Urinary bladder (tissue), 4 donors: ENCODE results near the gene ALAS1. TPM values are rescaled to one million over a fixed set of nuclear protein-coding genes. Genes with fewer than 3 reads are reported as not detected.

Experiments used
- DNase-seq: peaks from one replicate; pipeline ENCODE4 v3.0.0-alpha.2; 2015; ENCODE audit errors: extremely low spot score
- H3K27ac ChIP-seq: one replicate; pipeline ENCODE4 v1.5.1; 2013; ENCODE audit warnings: low read depth, mild to moderate bottlenecking, moderate library complexity
- H3K36me3 ChIP-seq: one replicate; pipeline ENCODE4 v1.6.1; 2013; ENCODE audit warnings: mild to moderate bottlenecking, moderate library complexity; ENCODE audit not compliant: insufficient read depth
- H3K4me1 ChIP-seq: one replicate; pipeline ENCODE4 v1.6.1; 2013; ENCODE audit warnings: mild to moderate bottlenecking, moderate library complexity; ENCODE audit not compliant: insufficient read depth
- H3K4me3 ChIP-seq: one replicate; pipeline ENCODE4 v1.5.1; 2013; ENCODE audit warnings: low read depth, low read length
- WGBS: extraction: QIAGEN DNeasy Blood & Tissue Kit; methylation state at CpG from one replicate; pipeline ENCODE4 v1.1.7; 2013; 5-methylcytosine and 5-hydroxymethylcytosine counted together
- polyA plus RNA-seq: library from polyadenylated mRNA; stranded (reverse); fragments of 200-250 nt; gene quantifications from one replicate; pipeline ENCODE4 v1.2.3, GENCODE V29; 2013
- total RNA-seq: library from RNA; depleted of rRNA; stranded (reverse); fragments of >200 nt; gene quantifications from one replicate; pipeline ENCODE4 v1.2.3, GENCODE V29; 2014
- donor health status: healthy with polysubstance abuse.
- donor health status: healthy.

Gene ALAS1
- total and polyA plus RNA-seq, 2 donors, result 24.1 to 56.7 TPM

DNA sequence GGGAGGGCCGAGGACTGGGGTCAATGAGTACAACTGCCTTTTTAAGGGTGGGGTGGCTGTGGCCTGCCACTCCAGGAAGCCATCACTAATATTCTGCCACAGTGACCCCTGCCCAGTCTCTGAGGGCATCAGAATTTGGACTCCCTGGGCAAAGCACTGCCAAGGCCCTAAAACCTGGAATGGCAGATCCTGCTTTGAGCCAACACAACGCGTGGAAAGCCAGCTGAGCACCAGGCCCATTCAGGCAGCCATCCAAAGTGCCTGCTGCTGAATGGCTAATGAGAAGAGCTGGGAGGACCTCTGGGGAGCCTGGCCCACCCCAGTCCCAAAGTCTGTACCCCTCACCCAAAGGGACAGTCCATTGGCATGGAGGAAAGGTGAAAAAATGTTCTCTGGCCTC lies 36.0 kb downstream of the ALAS1 start:
- Histone ChIP-seq H3K4me3 (no peak overlapping the region), H3K27ac (no peak overlapping the region), H3K4me1 (no peaks in the 10 kb centered on the region), H3K36me3 (peaks cover 2% of the 10 kb centered on the region)
- WGBS, result 76% methylated on average over 3 of the region's 3 CpGs
- DNase-seq, result no peak

DNA sequence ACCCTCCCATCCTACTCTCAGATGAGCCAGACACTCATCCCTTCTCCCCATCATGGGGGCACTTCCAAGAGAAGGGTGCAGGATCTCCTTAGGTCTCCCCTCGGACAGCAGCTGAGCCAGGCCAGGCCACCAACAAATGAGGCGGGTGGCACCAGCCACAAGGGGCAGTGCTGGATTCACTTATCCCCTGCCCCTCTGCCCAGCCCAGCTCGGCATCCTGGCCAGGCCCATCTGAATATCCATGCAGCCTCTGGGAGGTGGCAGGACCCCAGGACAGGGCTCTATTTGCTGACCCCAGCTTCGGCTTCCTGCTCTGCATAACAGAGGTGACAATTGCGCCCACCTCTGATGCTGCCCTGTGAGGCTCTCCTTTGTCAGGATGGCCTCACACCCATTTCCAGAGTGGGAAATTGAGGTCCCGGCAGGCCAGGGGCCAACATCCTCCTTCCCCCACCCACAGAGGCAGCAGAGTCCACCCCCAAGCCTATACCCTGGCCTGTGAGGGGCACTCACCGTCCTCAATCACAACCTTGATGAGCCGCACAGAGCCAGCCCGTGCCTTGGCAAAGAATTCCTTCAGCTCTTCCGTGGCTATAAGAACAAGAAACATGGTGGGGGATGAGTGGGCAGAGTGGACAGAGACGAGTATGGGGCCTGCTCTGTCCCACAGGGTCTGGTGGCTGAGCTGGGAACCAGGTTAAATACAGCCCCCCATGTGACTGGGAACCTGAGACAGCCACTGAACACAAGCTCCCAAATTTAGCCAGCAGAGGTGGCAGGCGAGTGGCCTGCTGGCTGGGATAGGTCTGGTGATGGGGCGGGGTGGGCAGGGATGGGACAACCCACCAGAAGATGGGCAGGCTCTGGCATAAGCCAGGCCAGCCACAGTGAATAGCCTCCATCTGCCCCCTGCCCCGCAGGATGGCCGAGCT lies 36.8 kb downstream of the ALAS1 start:
- no peak for DNase-seq
- 88% methylated on average over 15 of the region's 15 CpGs for WGBS
- no peak overlapping the region for H3K4me3 ChIP-seq
- H3K36me3 ChIP-seq, result no peaks in the 10 kb centered on the region
- no peaks in the 10 kb centered on the region for H3K4me1 ChIP-seq
- H3K27ac ChIP-seq, result no peak overlapping the region

DNA sequence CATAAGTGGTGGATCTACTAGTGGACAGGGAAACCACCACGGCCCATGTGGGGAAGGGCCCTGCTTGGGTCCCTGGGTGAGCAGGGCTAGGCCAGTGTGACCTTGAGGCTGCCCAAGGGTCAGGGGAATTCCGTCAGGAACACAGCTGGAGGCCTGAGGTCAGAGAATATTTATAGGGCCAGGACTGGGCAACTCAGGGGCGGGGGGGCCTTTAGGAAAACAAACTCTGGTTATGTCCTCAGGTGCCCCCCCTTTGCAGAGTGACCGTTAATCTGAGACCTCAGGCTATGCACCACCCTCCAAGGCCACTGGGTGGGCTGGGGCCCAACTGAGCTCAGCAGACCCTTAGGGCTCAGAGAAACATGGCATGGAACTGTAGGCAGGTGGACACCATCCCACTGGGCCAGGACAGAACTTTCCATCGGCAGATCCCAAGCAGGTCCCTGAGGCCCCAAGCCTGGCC lies 38.5 kb downstream of the ALAS1 start:
- no peak overlapping the region for H3K27ac ChIP-seq
- DNase-seq, result no peak
- H3K36me3 ChIP-seq, result no peaks in the 10 kb centered on the region
- 76% methylated on average over 5 of the region's 5 CpGs for WGBS
- H3K4me1 ChIP-seq, result no peaks in the 10 kb centered on the region
- H3K4me3 ChIP-seq, result no peak overlapping the region

DNA sequence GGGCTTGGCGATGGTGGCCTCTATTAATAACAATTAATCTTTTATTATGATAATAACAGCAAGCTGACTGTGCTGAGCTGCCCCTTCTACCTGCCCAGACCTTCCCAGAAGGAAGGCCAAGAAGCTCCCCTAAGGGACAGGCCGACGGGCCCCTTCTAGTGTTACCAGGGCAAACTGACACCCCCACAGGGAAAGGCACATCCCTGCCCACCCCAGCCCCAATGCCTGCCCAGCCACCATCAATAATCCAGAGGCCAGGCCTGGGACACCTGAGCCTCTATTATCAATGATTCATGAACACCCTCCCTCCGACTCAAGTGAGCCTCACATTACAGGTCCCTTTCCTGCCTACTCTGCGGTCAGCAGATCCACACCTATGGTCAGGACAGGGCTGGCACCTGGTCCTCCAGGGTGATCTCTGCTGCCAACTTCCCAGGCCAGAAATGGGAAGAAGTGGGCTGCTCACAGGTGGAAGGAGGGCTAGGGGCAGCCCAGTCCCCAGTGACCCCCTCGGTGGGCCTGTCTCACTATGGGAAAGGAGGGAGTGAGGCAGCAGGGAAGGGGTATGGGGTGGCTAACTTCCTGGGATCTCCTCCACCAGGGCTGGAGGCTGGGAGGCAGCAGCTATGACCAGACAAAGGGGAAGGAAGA lies 39.2 kb downstream of the ALAS1 start:
- Histone ChIP-seq H3K36me3 (no peaks in the 10 kb centered on the region), H3K27ac (peak overlapping the region; percentile 63), H3K4me1 (no peaks in the 10 kb centered on the region), H3K4me3 (no peak overlapping the region)
- WGBS, result 74% methylated on average over 6 of the region's 6 CpGs
- no peak for DNase-seq

DNA sequence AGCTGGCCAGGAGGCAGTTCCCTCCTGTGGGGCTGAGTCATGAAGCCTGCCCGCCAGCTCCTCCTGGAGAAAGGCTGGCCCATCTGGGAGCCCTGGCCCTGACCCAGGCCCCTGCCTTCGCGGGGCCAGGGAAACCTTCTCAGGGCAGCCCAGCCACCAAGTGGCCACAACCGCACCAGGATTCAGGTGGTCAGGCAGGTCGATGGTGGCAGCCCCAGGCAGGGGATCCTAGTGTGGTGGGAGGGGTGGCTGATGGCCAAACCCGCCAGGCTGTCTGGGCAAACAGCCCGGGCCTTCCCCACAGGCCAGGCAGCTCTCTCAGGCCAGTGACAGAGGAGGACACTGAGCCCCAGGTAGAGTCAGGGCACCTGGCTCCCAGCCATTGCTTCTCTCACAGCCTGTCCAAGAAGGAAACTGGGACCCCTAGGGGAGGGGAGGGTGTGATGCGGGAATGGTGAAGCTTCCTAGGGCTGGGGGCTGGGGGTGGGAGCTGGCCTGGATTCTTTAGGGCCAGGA lies 39.8 kb downstream of the ALAS1 start:
- Histone ChIP-seq H3K4me3 (no peak overlapping the region), H3K36me3 (no peaks in the 10 kb centered on the region), H3K27ac (peak overlapping the region; percentile 63), H3K4me1 (no peaks in the 10 kb centered on the region)
- DNase-seq, result no peak
- WGBS, result 9% methylated on average over 8 of the region's 8 CpGs

DNA sequence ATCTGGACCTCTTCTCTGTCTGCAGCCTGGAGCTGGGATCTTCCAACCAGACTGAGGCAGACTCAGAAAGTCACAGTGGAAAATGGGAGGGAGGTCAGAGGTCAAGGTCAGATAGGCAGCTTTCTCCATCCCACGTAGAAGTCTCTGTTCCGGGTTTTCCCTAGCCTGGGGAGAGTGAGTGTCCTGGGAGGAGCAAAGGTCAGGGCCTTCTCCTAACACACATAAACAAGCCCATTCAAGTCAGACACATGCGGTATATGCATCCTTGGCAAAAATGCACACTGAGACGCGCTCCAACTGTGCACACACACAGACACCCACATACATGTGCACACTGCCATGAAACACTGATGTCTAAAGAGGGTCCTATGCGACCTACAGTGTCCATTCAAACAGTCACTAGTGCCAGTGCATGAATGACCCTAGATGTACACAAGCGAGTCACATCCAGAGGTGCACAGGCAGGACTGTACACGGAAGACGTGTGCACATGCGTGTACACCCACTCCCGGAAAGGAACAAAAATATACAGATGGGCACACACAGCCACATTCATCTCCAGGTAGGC lies 40.3 kb downstream of the ALAS1 start:
- no peak for DNase-seq
- no peaks in the 10 kb centered on the region for H3K4me1 ChIP-seq

DNA sequence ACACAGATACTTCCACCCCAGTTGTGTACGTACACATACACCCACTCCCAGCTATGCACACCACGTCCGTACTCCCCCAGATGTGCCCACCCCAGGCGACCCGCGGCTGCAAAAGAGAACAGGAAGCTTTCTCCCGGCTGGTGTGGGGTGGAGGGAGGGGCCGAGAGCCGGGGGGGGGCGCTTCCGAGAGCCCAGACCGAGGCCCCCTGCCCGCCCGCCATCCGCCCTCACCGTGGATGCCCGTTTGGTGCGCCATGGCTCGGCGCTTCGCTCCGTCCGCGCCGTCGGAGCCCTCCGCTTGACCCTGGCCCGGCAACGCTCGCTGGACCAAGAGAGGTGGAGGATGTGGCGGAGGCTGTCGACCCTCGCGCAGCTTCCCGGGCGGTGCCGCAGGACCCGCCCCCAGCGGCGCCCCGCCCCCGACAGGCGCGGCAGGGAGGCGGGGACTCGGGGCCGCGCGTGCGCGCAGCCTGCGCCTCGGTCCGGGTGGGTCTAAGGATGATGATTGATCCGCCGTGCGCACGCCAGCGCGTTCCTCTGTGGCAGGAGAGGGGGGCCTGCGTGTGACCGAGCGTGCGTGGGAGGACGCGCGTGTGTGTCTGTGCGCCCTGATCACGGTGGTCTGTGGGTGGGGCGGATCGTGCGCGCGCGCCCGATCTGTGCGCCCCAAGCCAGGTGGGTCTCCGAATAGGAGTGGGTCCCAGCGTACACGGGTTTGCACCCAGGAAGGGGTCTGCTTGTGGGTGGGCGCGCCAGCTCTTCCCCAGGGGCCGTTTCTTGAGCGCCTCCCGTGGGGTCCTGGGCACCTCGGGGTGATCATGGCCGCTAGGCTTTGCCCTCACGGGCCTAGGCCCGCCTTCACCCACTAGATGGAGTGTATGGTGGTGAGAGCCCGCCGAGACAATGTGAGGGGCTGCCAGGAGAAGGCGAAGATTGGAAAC lies 41.1 kb downstream of the ALAS1 start, which contains the start of gene TWF2:
TWF2 (minus strand) TSS at position 398 of the 941 bp plus-strand sequence; CDS start at position 256, 142 bp downstream.
- peak within 1 kb of the TSS; percentile 85 for H3K27ac ChIP-seq
- DNase-seq, result no peak
- H3K4me3 ChIP-seq, result peak within 1 kb of the TSS; percentile 74
- no peaks in the 10 kb centered on the region for H3K36me3 ChIP-seq
- WGBS, result under 1% methylated on average over 92 of the region's 92 CpGs
- H3K4me1 ChIP-seq, result no peaks in the 10 kb centered on the region

More for the DNA sequence above, 40.3 kb downstream of the ALAS1 start:
- H3K4me3 ChIP-seq, result peak overlapping the region; percentile 74
- H3K27ac ChIP-seq, result peak overlapping the region; percentile 69
- no peaks in the 10 kb centered on the region for H3K36me3 ChIP-seq
- 10% methylated on average over 11 of the region's 11 CpGs for WGBS

DNA sequence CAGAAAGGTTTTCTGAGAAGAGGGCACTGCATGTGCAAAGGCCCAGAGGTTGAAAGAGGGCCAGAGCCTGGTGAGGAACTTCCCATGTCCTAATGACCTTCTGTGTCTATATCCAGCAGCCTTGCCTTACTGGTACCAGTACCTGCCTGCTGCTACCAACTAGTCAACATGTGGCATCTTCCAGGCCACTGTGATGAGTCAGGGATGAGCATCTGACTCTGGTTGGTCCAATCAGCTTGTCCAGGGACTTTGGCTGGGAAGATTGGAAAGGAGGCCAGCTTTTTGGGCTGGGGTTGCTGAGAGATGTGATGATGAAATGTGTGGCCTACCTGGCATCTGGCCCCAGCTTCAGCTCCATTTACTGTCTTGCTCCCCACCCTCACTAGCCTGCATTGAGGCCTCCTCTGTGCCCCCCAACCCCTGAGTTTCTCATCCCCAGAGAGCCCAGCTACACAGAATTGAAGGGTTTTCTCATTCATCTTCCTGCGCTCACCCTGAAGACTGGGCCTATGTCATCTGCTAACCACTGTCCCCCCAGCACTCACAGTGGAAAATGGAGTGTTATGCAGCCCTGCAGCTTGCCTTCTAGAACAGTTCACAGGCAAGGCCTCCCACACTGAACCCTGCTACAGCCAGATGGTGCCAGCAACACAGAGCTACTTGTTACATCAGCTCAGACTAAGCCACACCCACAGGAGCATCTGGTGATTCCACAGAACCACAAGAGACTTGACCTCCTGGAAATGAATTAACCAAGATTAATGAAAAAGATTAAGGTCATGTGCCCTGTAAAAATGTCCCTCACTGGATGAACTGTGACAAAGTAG lies 42.3 kb downstream of the ALAS1 start:
- 96% methylated on average over 1 of the region's 1 CpG for WGBS
- DNase-seq, result no peak

DNA sequence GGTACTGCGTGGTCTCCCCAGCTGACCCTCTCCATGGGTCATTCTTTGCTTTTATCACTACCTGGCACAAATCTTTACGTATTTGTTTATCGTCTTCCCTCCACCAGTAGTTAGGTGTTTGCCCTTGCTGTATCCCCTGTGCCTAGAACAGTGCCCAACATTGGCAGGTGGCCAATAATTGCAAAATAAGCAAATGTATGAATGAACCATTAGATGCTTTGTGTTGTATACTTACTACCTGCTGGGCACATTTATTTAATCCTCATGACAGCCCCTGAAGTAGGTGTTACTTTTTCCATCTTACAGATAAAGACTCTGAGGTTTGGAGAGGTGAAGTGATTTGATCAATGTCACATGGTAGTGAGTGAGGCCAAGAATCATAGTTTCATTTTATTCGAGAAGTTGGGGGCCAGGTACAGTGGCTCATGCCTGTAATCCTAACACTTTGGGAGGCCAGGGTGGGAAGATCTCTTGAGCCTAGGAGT lies 43.0 kb downstream of the ALAS1 start:
- Histone ChIP-seq H3K27ac (no peak overlapping the region), H3K4me3 (no peak overlapping the region), H3K4me1 (peaks cover 3% of the 10 kb centered on the region), H3K36me3 (no peaks in the 10 kb centered on the region)
- 87% methylated on average over 4 of the region's 4 CpGs for WGBS
- no peak for DNase-seq

More for the DNA sequence above, 42.3 kb downstream of the ALAS1 start:
- H3K4me1 ChIP-seq, result peaks cover 3% of the 10 kb centered on the region
- H3K36me3 ChIP-seq, result no peaks in the 10 kb centered on the region
- H3K4me3 ChIP-seq, result no peak overlapping the region
- no peak overlapping the region for H3K27ac ChIP-seq

DNA sequence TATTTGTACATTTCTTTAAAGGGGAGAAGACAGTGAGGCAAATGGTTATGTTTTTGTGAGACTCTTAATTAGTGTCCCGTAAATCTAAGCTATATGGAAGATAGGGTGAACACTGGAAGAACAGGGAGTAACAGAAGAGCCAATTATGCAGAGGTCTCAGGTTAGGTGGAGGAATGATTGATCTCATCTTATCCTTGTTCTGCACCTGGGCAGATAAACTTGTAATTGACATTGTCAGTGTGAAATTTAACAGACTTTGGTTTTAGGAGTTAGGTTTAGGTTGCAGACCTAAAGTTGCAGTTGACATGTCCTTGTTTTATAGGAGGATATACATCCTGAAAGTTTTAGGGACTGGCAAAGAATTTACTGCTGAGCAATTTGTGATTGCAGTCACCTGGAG lies 44.1 kb downstream of the ALAS1 start:
- WGBS, result 84% methylated on average over 1 of the region's 1 CpG
- Histone ChIP-seq H3K4me3 (no peak overlapping the region), H3K4me1 (peaks cover 3% of the 10 kb centered on the region), H3K27ac (no peak overlapping the region), H3K36me3 (no peaks in the 10 kb centered on the region)
- DNase-seq, result no peak

DNA sequence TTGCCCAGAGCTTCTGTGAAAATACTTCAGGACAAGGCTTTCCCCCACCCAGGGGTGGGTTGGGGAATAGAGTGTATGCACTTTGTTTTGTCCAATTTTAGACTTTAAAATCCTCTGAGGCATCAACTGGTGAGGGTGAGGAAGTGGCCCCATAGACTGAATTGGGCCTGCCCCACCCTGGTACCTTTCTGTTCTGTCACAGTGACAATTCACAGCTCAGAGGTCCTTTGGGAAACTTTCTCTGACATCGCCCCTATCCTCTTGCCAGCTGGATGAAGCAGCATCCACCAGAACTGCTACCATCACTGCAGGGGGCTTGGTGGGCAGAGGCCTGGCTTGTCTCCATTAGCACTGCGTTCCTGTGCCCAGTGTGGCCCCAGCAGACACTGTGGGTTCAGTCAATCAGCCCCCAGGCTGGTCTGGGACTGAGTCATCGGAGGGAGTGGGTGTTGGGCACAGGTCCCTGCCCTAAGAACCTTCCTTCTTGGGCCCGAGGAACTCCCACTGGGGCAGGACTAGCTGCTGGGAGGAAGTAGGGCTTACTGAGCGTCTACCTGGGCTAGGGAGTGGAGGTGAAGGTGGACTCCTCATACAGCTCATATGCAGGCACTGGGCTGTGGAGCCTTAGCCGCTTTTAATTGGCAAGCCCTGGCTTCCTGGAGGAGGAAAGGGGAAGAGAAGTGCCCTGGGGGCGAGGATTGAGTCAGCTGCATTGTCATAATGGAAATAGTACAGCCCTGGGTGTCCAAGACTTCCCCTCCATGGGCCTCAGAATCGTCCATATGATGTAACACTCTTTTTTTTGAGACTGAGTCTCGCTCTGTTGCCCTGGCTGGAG lies 46.0 kb downstream of the ALAS1 start:
- Histone ChIP-seq H3K36me3 (no peaks in the 10 kb centered on the region), H3K4me1 (peaks cover 3% of the 10 kb centered on the region), H3K27ac (no peak overlapping the region), H3K4me3 (no peak overlapping the region)
- DNase-seq, result no peak
- WGBS, result 82% methylated on average over 9 of the region's 9 CpGs
